GM21576 (cell line): ENCODE data around the gene CDH22.

ENCODE experiments used
- ATAC-seq: cut with Tn5 transposase; IDR thresholded peaks from one replicate; pipeline ENCODE4 v1.9.1; 2021; ENCODE audit warnings: mild to moderate bottlenecking, moderate library complexity; ENCODE audit not compliant: unreplicated experiment

CDH22 gene

DNA sequence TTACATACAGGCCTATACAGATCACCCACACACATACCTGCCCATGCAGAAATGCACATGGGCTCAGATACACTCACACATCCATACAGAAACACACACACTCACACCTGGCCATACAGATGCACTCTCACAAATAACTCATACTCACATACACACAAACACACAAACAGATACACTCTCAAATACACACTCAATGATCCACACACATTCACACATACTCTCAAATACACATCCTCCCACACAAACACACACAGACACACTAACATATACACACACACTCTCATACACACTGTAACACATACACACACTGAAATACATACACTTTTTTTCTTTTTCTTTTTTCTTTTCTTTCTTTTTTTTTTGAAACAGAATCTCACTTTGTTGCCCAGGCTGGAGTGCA is 90.7 kb downstream of the CDH22 start:
- ATAC-seq: no peak

DNA sequence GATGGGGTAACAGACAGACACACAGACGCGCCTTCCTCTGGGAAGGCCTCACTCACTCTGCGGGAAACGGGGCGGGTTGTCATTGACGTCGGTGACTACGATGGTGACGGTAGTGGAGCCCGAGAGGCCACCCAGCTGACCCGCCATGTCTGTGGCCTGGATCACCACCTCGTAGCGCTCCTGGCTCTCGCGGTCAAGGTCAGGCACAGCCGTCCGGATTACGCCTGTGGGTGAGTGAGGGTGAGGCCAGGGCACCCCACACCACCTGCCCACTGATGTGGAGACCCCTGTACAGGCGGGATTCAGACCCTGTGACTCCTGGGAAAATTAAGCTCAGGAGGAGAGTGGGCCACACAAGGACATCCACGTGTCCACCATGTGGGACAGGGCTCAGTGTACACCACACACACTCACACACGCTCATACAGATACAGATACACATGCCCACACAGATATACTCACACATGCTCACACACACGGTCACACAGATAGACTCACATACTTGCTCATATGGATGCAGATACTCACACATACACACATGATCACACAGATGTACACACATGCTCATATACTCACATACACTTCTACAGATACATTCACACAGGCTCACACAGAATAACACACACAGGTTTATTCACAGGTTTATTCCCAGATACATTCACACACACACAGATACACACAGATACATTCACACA is 91.4 kb downstream of the CDH22 start:
- no peak for ATAC-seq

DNA sequence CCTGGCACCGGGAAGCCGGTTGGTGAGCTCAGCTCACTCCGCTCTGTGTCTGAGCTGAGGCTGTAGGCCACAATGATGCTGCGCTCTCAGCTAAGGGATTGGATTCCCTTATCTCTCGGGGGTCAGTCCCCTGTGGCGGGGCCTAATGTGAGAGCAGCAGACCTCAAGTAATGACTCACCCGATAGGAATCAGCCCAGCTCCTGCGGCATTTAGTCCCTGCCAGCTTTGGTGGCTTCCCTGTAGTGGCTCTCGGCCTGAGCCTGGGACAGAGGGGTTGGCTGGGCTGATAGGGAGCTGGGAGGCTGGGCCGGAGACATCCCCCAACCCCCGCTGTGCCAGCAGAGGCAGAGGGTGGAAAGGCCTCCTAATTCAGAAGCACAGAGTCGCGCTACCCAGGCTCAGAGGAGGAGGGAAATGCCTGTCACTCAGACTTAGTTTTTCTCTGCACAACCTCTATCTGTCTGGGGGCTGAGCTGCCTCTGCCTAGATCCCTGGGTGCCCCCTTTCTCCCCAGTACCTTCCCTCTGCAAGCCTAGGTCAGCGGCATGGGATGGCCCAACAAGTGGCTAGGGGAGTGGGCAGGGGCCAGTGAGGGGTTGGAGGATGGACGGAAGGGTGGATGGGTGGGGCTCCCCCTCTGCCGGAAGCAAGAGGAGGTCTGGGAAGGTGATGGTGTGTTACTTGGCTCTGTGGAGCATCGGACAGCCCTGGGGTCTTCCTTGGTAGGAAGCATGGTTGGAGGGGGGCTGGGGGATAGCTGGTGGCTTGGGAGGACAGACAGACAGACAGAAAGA is 92.2 kb downstream of the CDH22 start:
- no peak for ATAC-seq

DNA sequence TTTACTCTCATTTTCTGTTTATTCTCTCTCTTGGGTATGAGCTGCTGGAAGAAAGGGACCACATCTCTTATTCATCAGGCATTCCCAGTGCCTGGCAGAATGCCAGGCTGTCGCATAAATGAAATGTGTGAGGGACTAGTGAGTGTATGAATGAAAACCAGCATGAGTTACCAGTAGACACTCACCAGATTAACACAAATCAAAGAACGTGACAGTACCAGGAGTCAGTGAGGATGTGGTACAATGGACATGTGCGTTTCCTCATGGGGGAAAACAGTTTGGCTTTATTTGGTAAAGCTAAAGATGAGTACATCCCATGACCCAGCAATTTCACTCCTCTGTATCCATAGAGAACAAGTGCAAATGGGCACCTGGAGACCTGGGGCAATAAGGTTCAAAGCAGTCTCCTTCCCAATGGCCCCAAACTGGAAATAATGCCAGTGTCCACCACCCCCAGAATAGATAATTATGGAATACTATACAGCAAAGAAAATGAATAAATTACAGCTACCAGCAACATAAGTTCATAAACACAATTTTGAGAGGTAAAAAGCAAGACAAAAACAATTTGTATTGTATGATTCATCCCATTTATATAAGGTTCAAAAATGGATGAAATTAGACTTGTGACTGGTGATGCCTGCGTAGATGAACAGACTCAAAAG is 93.3 kb downstream of the CDH22 start:
- no peak for ATAC-seq

DNA sequence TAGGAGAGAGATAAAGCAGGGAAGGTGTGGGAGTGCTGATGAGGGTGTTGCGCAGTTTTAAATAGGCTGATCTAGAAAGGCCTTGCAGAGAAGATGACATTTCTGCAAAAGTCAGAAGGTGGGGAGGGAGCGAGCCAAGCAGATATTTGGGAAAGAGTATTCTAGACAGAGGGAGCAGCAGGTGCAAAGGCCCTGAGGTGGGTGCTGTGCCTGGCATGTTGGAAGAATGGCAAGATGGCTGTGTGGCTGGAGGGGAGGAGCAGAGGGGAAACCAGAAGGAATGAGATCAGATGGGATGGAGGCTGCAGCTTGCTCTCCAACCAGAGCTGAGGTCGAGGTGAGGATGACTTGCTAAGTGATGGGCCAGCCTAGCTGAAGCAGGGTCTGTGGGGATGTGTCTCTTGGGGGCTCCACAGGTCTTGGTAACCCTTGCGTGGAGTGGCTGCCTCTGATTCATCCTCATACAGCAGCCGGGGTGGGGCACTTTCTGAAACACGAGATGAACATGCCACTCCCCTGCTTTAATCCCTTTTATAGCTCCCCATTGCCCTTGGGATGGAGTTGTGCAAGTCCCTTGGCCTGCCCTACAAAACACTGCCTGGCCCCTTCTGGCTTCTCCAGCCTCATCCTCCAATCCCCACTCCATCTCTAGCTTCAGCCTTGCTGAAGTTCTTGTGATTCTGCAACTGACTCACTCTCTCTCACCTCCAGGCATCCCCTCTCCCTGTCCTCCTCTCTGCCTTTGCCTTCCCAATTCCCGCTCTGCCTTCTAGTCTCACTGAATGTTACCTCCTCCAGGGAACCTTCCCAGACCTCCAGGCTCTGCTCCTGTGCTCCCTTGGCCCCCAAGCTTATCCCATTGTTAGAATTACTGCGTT is 94.1 kb downstream of the CDH22 start:
- no peak for ATAC-seq

DNA sequence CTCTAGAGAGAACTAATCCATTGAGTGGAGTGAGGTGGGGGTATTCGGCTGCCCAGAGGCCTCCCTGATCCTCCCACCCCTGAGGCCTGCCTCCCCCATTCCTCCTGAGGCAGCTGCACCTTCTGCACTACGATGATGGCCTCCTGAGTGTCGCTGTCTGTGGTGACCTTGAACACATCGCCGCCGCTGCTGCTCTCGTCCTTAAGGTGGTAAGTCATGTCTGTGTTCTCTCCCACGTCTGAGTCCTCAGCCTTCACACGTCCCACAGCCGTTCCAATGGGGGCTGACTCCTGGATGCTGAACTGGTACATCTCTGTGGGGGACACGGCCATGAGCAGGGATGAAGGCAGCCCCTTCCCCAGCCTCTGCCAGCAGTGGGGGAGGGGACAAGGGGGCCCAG is 95.4 kb downstream of the CDH22 start:
- no peak for ATAC-seq

DNA sequence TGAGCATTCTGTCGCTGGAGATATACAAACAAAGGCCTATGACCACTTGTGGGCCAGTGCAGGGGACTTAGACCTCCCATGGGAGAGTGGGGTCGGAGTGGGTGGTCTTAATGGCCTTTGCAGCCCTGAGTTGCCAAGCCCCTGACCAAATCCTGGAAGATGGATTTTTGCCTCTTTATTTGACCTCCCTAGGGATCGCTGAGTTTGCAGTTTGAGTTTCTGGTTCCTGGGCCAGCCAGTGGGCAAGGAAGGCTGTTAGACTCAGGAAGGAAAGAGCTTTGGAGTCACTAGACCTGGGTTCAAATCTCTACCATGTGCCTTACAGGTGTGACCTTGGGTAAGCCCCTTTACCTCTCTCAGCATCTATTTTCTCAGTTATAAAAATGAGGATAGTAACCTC is 96.0 kb downstream of the CDH22 start:
- ATAC-seq: no peak

DNA sequence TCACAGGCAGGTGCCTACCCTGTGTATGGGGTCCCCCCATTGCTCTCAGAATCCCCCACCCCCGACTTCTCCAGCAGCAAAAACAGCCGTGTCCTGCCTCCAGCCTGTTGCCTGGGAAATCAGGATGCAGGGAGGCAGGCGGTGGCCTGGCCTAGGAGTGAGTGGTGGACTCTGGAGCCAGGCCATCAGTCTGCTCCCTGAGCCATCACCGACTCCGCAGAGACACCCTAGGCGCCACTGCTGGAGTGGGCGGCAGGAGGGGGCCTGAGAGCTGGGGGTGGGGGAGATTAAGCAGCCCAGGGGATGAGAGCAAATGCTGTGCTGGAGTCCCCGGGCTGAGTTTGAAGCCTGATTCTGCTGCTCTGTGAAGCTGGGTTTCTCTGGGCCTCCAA is 97.0 kb downstream of the CDH22 start:
- ATAC-seq: no peak

DNA sequence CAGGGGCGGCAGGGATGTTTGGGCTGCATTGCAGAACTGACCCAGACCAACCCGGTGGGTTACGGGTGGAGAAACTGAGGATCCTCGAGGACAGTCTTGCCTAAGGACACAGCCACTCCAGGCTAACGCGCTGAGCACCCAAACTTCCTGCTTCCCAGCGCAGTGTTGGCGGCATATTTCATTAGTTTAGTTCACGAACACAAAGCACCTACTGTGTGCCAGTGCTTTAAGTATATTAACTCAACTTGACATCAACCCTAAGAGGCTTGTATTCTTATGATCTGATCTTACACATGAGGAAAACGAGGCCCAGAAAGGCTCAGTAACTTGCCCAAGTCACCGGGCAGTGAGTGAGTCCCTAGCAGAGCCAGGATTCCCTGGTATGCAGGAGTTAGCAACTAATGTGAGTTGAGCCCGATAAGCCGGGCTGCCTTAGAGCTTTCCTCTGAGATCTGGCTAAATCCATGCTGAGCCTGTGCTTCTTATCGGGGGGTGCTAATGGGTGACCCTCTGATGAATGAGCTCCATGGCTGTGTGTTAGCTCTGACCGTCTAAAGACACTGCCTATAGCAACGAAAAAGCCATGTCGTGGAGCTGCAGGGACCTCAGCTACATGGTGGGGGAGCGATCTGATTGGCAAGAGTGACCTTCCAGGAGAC is 97.5 kb downstream of the CDH22 start:
- no peak for ATAC-seq

DNA sequence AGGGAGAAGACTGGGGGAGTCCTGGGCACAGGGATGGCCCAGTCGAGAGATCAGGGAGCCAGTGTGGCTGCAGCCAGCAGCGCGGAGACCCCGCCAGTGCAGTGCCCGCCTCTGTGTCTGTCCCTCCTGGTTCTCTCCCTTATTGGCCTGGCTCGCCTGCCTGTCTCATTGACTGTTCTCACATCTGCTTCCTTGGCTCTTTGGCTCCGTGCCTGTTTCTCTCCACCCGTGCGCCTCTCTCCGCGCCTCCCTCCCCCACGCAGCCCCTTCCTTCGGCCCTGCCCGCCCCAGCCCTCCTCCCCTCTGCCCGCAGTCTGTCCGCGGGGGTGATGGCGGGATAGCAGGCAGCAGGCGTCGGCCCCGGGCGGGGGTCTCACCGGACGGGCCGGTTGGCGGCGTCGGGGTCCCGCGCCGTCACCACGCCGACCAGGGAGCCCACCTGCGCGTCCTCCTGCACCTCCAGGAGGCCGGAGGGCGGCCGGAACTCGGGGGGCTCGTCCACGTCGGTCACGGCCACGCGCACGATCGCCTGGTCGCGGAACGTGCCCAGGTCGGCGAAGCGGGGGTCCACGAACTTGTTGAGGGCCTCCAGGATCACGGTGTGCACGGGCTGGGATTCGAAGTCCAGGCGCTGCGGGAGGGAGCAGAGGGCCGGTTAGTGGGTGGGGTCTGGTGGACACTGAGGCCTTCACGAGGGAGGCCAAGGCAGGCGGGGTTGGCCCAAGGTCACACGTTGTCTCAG is 98.2 kb downstream of the CDH22 start:
- no peak for ATAC-seq

DNA sequence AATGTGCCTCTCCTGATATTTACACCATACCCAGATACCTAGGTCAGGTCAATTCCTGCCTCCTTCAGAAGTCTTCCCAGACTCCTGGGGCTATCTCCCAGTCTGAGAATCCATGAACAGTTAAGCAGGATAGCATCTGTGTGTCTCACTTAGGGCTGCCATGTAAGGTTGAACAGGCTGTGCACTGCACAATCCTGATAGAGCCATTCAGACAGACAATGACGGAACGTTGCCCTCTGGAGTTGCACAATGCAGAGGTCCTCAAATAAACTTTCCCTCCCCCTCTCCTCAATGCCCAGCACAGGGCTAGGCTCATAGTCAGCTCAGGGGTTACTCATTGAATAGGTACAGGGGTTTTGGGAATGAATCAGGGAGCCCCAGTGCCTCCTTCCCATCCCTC is 100.5 kb downstream of the CDH22 start:
- ATAC-seq: no peak

DNA sequence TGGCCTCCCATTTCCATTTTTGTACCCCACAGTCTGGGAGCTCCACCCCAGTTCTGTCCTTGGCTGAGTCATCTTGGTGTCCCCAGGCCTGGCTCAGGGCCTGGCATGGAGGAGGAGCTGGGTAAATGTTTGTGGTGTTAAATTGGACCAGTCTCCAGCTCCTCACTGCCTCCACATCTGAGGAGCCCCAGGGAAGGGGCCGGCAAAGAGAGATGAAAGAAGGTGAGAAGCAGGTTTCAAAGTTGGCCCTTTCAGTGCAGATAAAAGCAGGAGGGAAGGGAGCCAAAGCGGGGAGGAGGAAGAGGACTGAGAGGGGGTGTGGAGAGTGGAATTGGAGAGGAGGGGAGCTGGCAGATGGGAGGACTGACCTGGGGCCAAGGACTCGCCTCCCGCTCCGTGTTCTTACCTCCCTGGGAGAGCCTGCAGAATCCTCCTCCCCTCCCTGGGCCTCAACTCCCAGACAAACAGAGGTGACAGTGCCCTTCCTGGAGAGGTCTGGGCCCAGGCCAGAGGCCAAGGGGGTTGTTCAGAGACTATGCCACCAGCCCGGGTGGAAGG is 101.2 kb downstream of the CDH22 start:
- no peak for ATAC-seq

DNA sequence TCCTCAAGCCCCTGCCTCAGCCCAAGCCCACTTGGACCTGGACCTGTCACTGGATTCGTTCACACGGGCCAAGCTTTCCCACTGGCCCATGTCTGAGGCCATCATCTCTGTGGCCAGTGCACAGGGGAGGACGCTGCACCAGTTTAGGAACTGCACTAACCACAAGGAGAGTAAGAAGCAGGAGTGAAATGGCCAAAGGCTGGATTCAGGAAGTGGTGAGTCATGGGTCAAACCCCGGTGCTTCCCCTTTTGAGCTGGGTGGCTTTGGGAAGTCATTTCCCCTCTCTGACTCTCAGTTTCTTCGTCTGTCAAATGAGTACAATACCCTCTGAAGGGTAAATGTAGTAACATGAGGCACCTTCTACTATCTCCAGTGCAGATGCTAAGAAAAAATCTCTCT is 102.3 kb downstream of the CDH22 start:
- ATAC-seq: no peak

DNA sequence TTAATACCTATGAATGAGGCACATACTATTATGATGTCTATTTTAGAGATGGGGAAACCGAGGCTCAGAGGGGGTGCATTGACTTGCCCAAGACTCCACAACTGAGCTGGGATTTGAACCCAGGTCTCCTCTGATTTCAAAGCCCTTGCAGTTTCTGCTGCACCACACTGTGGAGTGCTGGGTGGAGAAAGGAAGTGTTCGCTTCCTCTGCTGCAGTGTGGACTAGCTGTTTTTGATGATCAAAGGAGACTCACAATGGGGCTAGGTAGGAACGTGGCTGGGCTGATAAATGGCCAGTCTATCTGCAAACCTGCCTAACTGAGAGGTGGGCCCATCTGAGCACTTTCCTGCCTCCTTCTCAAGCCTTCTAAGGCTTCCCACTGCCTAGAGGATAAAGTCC is 102.9 kb downstream of the CDH22 start:
- ATAC-seq: no peak

DNA sequence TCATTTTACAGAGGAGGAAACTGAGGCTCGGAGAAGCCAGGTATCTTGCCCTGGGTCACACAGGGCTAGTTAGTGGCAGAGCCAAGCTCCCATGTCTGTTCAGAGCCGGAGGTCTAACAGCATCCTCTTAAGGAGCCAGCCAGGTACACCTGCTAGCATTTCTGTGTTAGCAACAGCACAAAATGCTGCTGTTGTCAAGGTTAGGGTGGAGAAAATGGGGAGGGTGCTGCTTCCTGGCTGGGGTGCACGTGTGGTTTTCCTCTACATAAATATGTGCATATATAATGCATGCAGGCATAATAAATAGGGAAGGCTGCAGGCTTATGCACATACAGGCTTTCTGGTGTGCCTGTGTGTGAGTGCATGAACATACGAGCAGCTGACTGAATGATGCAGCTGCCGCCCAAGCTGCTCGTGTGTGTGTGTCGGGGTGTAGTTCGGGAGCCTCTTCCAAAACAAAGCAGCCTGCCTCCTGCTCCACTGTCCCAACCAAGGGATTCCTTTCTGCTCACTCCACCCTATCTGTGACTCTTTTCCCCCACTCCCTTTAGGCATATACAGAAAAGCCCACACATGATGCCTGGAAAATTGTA is 103.6 kb downstream of the CDH22 start:
- no peak for ATAC-seq

DNA sequence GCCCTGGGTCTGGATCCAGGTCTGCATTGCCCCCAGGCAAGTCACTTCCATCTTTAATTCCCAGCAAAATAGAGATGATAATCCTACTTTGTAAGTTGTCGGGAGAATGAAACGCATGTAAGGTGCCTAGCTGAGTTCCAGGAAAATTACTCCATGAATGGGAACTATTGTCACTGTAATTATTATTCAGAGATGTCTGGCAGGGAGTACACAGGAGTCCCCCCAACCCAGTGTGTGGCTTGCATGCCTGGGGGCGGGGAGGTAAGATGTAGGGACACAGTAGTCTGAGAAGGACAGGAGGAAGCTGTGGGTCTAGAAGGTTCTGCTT is 104.8 kb downstream of the CDH22 start:
- ATAC-seq: no peak

DNA sequence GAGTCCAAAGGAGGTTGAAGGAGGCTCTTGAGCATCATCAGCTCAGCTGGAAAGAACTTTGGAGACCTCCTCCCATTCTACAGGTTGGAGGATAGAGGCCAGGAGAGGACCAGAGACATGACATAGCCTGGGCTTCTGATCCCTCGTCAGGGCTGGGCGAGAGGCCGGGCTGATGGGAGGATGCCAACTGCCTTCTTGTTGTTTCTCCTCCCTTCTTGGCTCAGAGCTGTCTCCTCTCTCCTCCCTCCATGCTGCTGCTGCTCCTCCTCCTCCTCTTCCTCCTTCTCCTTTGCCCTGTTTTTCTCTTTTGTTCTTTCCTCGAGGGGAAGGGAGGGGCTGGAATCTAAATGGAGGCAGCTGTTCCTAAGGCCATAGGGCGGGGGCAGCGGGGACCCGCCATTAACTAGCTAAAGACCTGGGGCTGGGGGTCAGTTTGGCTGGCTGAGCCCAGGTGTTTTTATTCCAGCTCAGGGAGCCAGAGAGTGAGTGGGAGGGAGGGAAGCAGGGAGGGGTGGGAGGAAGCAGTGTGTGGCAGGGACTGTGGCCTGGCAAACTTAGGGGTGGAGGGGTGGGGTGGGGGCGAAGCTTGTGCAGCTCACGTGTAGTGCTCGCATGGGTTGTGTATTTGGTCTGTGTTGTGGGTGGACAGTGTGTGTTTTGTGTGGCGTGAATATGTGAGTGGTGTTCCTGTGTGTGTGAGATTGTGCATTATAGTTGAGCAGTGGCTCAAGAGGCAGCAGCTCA is 105.4 kb downstream of the CDH22 start:
- ATAC-seq: no peak
